ENCODE measurements around the gene ZNF653. TPM values are rescaled to one million over a fixed set of nuclear protein-coding genes. Genes with fewer than 3 reads are reported as not detected.
"Not testable (repeated sequence)": the region's sequence is repeated elsewhere in the genome, so short reads cannot be mapped to it uniquely, and the experiment has no call there.

ZNF653 gene
- polyA plus RNA-seq, 1 experiment, result 2.1 TPM

- Histone ChIP-seq H3K27ac (ENCODE audit: low read depth, low read length) (no peak overlapping the region), H3K27me3 (ENCODE audit: control insufficient read depth, insufficient read depth, low read length) (peaks cover 3% of the 10 kb centered on the region), H3K9me3 (ENCODE audit: control insufficient read depth, insufficient read depth, low read length) (no peaks in the 10 kb centered on the region; the same call in 1 of the 2 replicates), H3K4me3 (ENCODE audit: low read depth, low read length) (no peak overlapping the region)
- DNase-seq (ENCODE audit: low read depth, low spot score), result no peak
- ChIA-PET CTCF (interaction anchor here (0.9 to 1.0 kb wide), 2 partner anchors 22 to 164 kb away, joined by 3 read pairs; no protein-coding TSS in a partner anchor), POLR2A (no interaction called here)
- TF ChIP-seq CTCF (IDR thresholded peaks at IDR 0.05; ENCODE audit: low read depth, low read length), result no peak
Observed at GRCh38 chr19:11458236-11458900, 47.3 kb downstream of the ZNF653 start.

GRCh38 chr19:11457831-11458230 lies 47.8 kb downstream of the ZNF653 start:
- Histone ChIP-seq H3K9me3 (ENCODE audit: control insufficient read depth, insufficient read depth, low read length) (no peaks in the 10 kb centered on the region; the same call in 1 of the 2 replicates), H3K4me3 (ENCODE audit: low read depth, low read length) (no peak overlapping the region), H3K27ac (ENCODE audit: low read depth, low read length) (no peak overlapping the region), H3K27me3 (ENCODE audit: control insufficient read depth, insufficient read depth, low read length) (peaks cover 3% of the 10 kb centered on the region)
- POLR2A ChIA-PET, result no interaction called here
- no peak for TF ChIP-seq CTCF (IDR thresholded peaks at IDR 0.05; ENCODE audit: low read depth, low read length)
- CTCF ChIA-PET, result interaction anchor here (0.6 to 1.0 kb wide), 2 partner anchors 11 to 164 kb away, joined by 3 read pairs; no protein-coding TSS in a partner anchor
- DNase-seq (ENCODE audit: low read depth, low spot score), result no peak

GRCh38 chr19:11457115-11457514 lies 48.5 kb downstream of the ZNF653 start:
- Histone ChIP-seq H3K4me3 (ENCODE audit: low read depth, low read length) (no peak overlapping the region), H3K9me3 (ENCODE audit: control insufficient read depth, insufficient read depth, low read length) (no peaks in the 10 kb centered on the region; the same call in 1 of the 2 replicates), H3K27ac (ENCODE audit: low read depth, low read length) (no peak overlapping the region), H3K27me3 (ENCODE audit: control insufficient read depth, insufficient read depth, low read length) (peaks cover 3% of the 10 kb centered on the region)
- no peak for DNase-seq (ENCODE audit: low read depth, low spot score)
- ChIA-PET POLR2A (no interaction called here), CTCF (interaction anchor here (0.6 to 0.7 kb wide), 2 partner anchors 10 to 26 kb away, joined by 3 read pairs; no protein-coding TSS in a partner anchor)
- no peak for TF ChIP-seq CTCF (IDR thresholded peaks at IDR 0.05; ENCODE audit: low read depth, low read length)

- no peak for TF ChIP-seq CTCF (IDR thresholded peaks at IDR 0.05; ENCODE audit: low read depth, low read length)
- Histone ChIP-seq H3K27ac (ENCODE audit: low read depth, low read length) (no peak overlapping the region), H3K9me3 (ENCODE audit: control insufficient read depth, insufficient read depth, low read length) (no peaks in the 10 kb centered on the region; the same call in 1 of the 2 replicates), H3K27me3 (ENCODE audit: control insufficient read depth, insufficient read depth, low read length) (peaks cover 3% of the 10 kb centered on the region), H3K4me3 (ENCODE audit: low read depth, low read length) (no peak overlapping the region)
- ChIA-PET CTCF (interaction anchor here (0.7 kb wide), 1 partner anchor 26 kb away, joined by 3 read pairs; no protein-coding TSS in a partner anchor), POLR2A (no interaction called here)
- DNase-seq (ENCODE audit: low read depth, low spot score), result no peak
Observed at GRCh38 chr19:11456659-11457058, 49.0 kb downstream of the ZNF653 start.

GRCh38 chr19:11455233-11455554 lies 50.4 kb downstream of the ZNF653 start:
- DNase-seq (ENCODE audit: low read depth, low spot score); H3K4me3 ChIP-seq (ENCODE audit: low read depth, low read length); H3K27ac ChIP-seq (ENCODE audit: low read depth, low read length); H3K9me3 ChIP-seq (ENCODE audit: control insufficient read depth, insufficient read depth, low read length); POLR2A ChIA-PET; CTCF ChIA-PET; H3K27me3 ChIP-seq (ENCODE audit: control insufficient read depth, insufficient read depth, low read length): not testable (repeated sequence)

Data from AG04450 (cell line).